Testis (tissue), 3 donors: ENCODE results near the gene NOS1AP. TPM values are rescaled to one million over a fixed set of nuclear protein-coding genes. Genes with fewer than 3 reads are reported as not detected.

Source experiments
- DNase-seq: peaks from one replicate; pipeline ENCODE4 v3.0.0-alpha.2; 2019
- H3K27ac ChIP-seq, 2 donors: fragments of 200-600 bp; sonication (generic); one replicate each; pipeline ENCODE4 v1.5.1; 2019
- H3K27me3 ChIP-seq: fragments of 200-600 bp; sonication (generic); one replicate; pipeline ENCODE4 v1.5.1; 2019
- H3K36me3 ChIP-seq: fragments of 200-600 bp; sonication (generic); one replicate; pipeline ENCODE4 v1.5.1; 2017; ENCODE audit warnings: low read depth; ENCODE audit errors: missing control alignments
- H3K4me1 ChIP-seq: fragments of 200-600 bp; sonication (generic); one replicate; pipeline ENCODE4 v1.5.1; 2019
- H3K4me3 ChIP-seq, 2 donors: fragments of 200-600 bp; sonication (generic); one replicate each; pipeline ENCODE4 v1.5.1; 2017 to 2019
- H3K9me3 ChIP-seq: fragments of 200-600 bp; sonication (generic); one replicate; pipeline ENCODE4 v1.5.1; 2017
- CTCF ChIP-seq, 3 experiments: fragments of 450-650 bp in 2 of 3; fragments of 200-600 bp in 1 of 3; sonication (generic) in 1 of 3; IDR thresholded peaks; one replicate each; pipeline ENCODE4 v1.5.1; 2016 to 2019; ENCODE audit warnings: antibody characterized with exemption in 3 of 3, mild to moderate bottlenecking in 2 of 3, moderate library complexity in 1 of 3
- POLR2A ChIP-seq: fragments of 450-650 bp; IDR thresholded peaks from one replicate; pipeline ENCODE4 v1.6.1; 2017; ENCODE audit warnings: antibody characterized with exemption, mild to moderate bottlenecking, moderate library complexity
- WGBS, 2 donors: methylation state at CpG; one replicate each; pipeline ENCODE4 v1.1.5; 2018; 5-methylcytosine and 5-hydroxymethylcytosine counted together
- intact Hi-C: fragments of 100-400 bp; cut with DNase I; formaldehyde crosslinking; loops from one replicate; pipeline ENCODE4 v1.15.1; 2023; ENCODE audit warnings: low total_unique reads
- polyA plus RNA-seq: library from polyadenylated mRNA; stranded (reverse); fragments of 350-450 nt; fragmentation: Illumina TruSeq; extraction: RNeasy Lipid Tissue Mini Kit (QIAGEN cat#74804); gene quantifications from one replicate; pipeline ENCODE4 v1.2.3, GENCODE V29; 2014; ENCODE audit warnings: low read depth, low replicate concordance; ENCODE audit not compliant: insufficient read depth
- total RNA-seq, 2 donors: library from RNA; depleted of rRNA; stranded (reverse); fragments of >200 nt; gene quantifications; one replicate each; pipeline ENCODE4 v1.2.3, GENCODE V29; 2016

NOS1AP gene
- total and polyA plus RNA-seq, 3 donors from 2014 or later: 2.1 to 5.1 (median 4.1) TPM

GRCh38 chr1:162360874-162361260, 291.4 kb downstream of the NOS1AP start:
- H3K27ac ChIP-seq: no peak overlapping the region
- DNase-seq: no peak
- no peaks in the 10 kb centered on the region for H3K36me3 ChIP-seq
- no peaks in the 10 kb centered on the region for H3K9me3 ChIP-seq
- no peaks in the 10 kb centered on the region for H3K4me1 ChIP-seq
- WGBS, 2 donors: 95 to 97% methylated on average over 4 of the region's 4 CpGs
- no peaks in the 10 kb centered on the region for H3K27me3 ChIP-seq
- no peak overlapping the region for H3K4me3 ChIP-seq
- TF ChIP-seq POLR2A: no peak
- TF ChIP-seq CTCF (IDR thresholded peaks at IDR 0.05): no peak
- intact Hi-C loops: no loop called here

GRCh38 chr1:162361349-162361748, 291.9 kb downstream of the NOS1AP start:
- no peaks in the 10 kb centered on the region for H3K9me3 ChIP-seq
- H3K36me3 ChIP-seq: no peaks in the 10 kb centered on the region
- TF ChIP-seq CTCF (IDR thresholded peaks at IDR 0.05) (no peak), POLR2A (no peak)
- no peak overlapping the region for H3K4me3 ChIP-seq
- H3K27ac ChIP-seq: no peak overlapping the region
- intact Hi-C loops: no loop called here
- no peaks in the 10 kb centered on the region for H3K4me1 ChIP-seq
- no peak for DNase-seq
- no peaks in the 10 kb centered on the region for H3K27me3 ChIP-seq
- 93 to 94% methylated on average over 5 of the region's 5 CpGs for WGBS, 2 donors

GRCh38 chr1:162363823-162364222, 294.3 kb downstream of the NOS1AP start:
- H3K27ac ChIP-seq: no peak overlapping the region
- H3K4me1 ChIP-seq: no peaks in the 10 kb centered on the region
- H3K4me3 ChIP-seq: no peak overlapping the region
- no peaks in the 10 kb centered on the region for H3K9me3 ChIP-seq
- TF ChIP-seq POLR2A (no peak), CTCF (IDR thresholded peaks at IDR 0.05) (no peak)
- intact Hi-C loops: no loop called here
- 88% methylated on average over 3 of the region's 3 CpGs for WGBS, 2 donors
- H3K27me3 ChIP-seq: no peaks in the 10 kb centered on the region
- no peaks in the 10 kb centered on the region for H3K36me3 ChIP-seq
- no peak for DNase-seq

- WGBS, 2 donors: 88 to 100% methylated on average over 1 of the region's 1 CpG
- no peaks in the 10 kb centered on the region for H3K4me1 ChIP-seq
Observed at GRCh38 chr1:162364498-162364897, 295.0 kb downstream of the NOS1AP start.

More at GRCh38 chr1:162364498-162364897, 295.0 kb downstream of the NOS1AP start:
- no peak for DNase-seq
- Histone ChIP-seq H3K36me3 (no peaks in the 10 kb centered on the region), H3K4me3 (no peak overlapping the region), H3K27me3 (no peaks in the 10 kb centered on the region), H3K27ac (no peak overlapping the region), H3K9me3 (no peaks in the 10 kb centered on the region)
- no peak for TF ChIP-seq POLR2A
- no peak for TF ChIP-seq CTCF (IDR thresholded peaks at IDR 0.05)
- intact Hi-C loops: no loop called here
